Neural cell (in vitro differentiated cells): ENCODE results near the gene N4BP2. TPM values are rescaled to one million over a fixed set of nuclear protein-coding genes. Genes with fewer than 3 reads are reported as not detected.
"Not testable (repeated sequence)": the region's sequence is repeated elsewhere in the genome, so short reads cannot be mapped to it uniquely, and the experiment has no call there.

Source experiments
- H2AFZ ChIP-seq: fragments of 200-600, 300-800 bp; sonication (generic), shearing (Covaris generic); 2 replicates; pipeline ENCODE4 v1.6.0; 2014; ENCODE audit warnings: low read depth, mild to moderate bottlenecking, antibody characterized with exemption, low read length, moderate library complexity
- H3F3A ChIP-seq: fragments of 200-600 bp; shearing (Covaris generic); 2 replicates; pipeline ENCODE4 v1.6.1; 2016; ENCODE audit warnings: mild to moderate bottlenecking, moderate library complexity, mixed read lengths, antibody characterized with exemption, low read length; ENCODE audit not compliant: insufficient read depth, poor library complexity, severe bottlenecking
- H3K27ac ChIP-seq: fragments of 200-600, 300-800 bp; sonication (generic), shearing (Covaris generic); 2 replicates; pipeline ENCODE4 v1.5.1; 2014; ENCODE audit warnings: mild to moderate bottlenecking, low read length, moderate library complexity
- H3K27me3 ChIP-seq: fragments of 300-800, 200-600 bp; sonication (generic), shearing (Covaris generic); 2 replicates; pipeline ENCODE4 v1.6.0; 2014; ENCODE audit warnings: mild to moderate bottlenecking, low read depth, low read length, moderate library complexity; ENCODE audit not compliant: insufficient read depth
- H3K36me3 ChIP-seq: fragments of 300-800, 200-600 bp; sonication (generic), shearing (Covaris generic); 2 replicates; pipeline ENCODE4 v1.5.1; 2014; ENCODE audit warnings: mild to moderate bottlenecking, antibody characterized with exemption, low read length, moderate library complexity; ENCODE audit not compliant: insufficient read depth
- H3K4me2 ChIP-seq: fragments of 300-800, 200-600 bp; sonication (generic), shearing (Covaris generic); 2 replicates; pipeline ENCODE4 v1.6.0; 2014; ENCODE audit warnings: mild to moderate bottlenecking, low read length
- H3K4me3 ChIP-seq: fragments of 300-800, 200-600 bp; sonication (generic), shearing (Covaris generic); 2 replicates; pipeline ENCODE4 v1.5.1; 2014; ENCODE audit warnings: mild to moderate bottlenecking, low read length, moderate library complexity
- H3K79me2 ChIP-seq: fragments of 200-600 bp; shearing (Covaris generic); replicated peaks from 2 replicates; pipeline ENCODE4 v1.6.0; 2014; ENCODE audit warnings: mild to moderate bottlenecking, low read length, moderate library complexity; ENCODE audit not compliant: insufficient read depth
- H3K9ac ChIP-seq: fragments of 300-800, 200-600 bp; sonication (generic), shearing (Covaris generic); 2 replicates; pipeline ENCODE4 v1.6.1; 2016; ENCODE audit warnings: mild to moderate bottlenecking, low read length, mixed read lengths
- H3K9me2 ChIP-seq: fragments of 200-600 bp; shearing (Covaris generic); 2 replicates; pipeline ENCODE4 v1.6.1; 2016; ENCODE audit warnings: mild to moderate bottlenecking, low read length, mixed read lengths; ENCODE audit not compliant: insufficient read depth
- H3K9me3 ChIP-seq: fragments of 200-600, 300-800 bp; sonication (generic), shearing (Covaris generic); 2 replicates; pipeline ENCODE4 v1.6.1; 2016; ENCODE audit warnings: mild to moderate bottlenecking, mixed run types, low read length, moderate library complexity, mixed read lengths
- H4K20me1 ChIP-seq: fragments of 200-600 bp; shearing (Covaris generic); 2 replicates; pipeline ENCODE4 v1.6.1; 2016; ENCODE audit warnings: mild to moderate bottlenecking, mixed run types; ENCODE audit not compliant: insufficient read depth
- EP300 ChIP-seq: fragments of 450-650 bp; conservative IDR thresholded peaks from 2 replicates; pipeline ENCODE4 v1.6.1; 2014; ENCODE audit warnings: antibody characterized with exemption, mild to moderate bottlenecking, moderate library complexity; ENCODE audit not compliant: poor library complexity, severe bottlenecking
- EZH2 ChIP-seq: fragments of 200-600, 300-800 bp; shearing (Covaris generic), sonication (generic); IDR thresholded peaks from 2 replicates; pipeline ENCODE4 v1.6.1; 2014; ENCODE audit warnings: antibody characterized with exemption, low read length, borderline replicate concordance, mild to moderate bottlenecking; ENCODE audit not compliant: insufficient read depth, poor library complexity, severe bottlenecking
- MXI1 ChIP-seq: fragments of 450-650 bp; conservative IDR thresholded peaks from 2 replicates; pipeline ENCODE4 v1.6.1; 2014; ENCODE audit warnings: antibody characterized with exemption, mild to moderate bottlenecking; ENCODE audit not compliant: poor library complexity, severe bottlenecking
- POLR2AphosphoS5 ChIP-seq: IDR thresholded peaks from 2 replicates; pipeline ENCODE4 v1.6.1; 2012
- RAD21 ChIP-seq: fragments of 450-650 bp; conservative IDR thresholded peaks from 2 replicates; pipeline ENCODE4 v1.6.1; 2014; ENCODE audit warnings: antibody characterized with exemption, mild to moderate bottlenecking, moderate library complexity
- SMC3 ChIP-seq: fragments of 450-650 bp; conservative IDR thresholded peaks from 2 replicates; pipeline ENCODE4 v1.6.1; 2014; ENCODE audit warnings: antibody characterized with exemption, mild to moderate bottlenecking, moderate library complexity; ENCODE audit not compliant: poor library complexity
- TAF1 ChIP-seq: IDR thresholded peaks from 2 replicates; pipeline ENCODE4 v1.6.1; 2012; ENCODE audit warnings: low read depth
- polyA plus RNA-seq: library from polyadenylated mRNA; depleted of rRNA; stranded (reverse); fragments of >200 nt; gene quantifications from 2 replicates; pipeline ENCODE4 v1.2.3, GENCODE V29; 2014
- TF ChIP-seq, protein P1 (sequence below): fragments of 450-650 bp; IDR thresholded peaks from 2 replicates; pipeline ENCODE4 v1.5.1; 2014; ENCODE audit warnings: antibody characterized with exemption, mild to moderate bottlenecking, moderate library complexity; ENCODE audit not compliant: poor library complexity, severe bottlenecking
- TF ChIP-seq, protein P2 (sequence below): IDR thresholded peaks from 2 replicates; pipeline ENCODE4 v1.6.1; 2012; ENCODE audit warnings: borderline replicate concordance

The N4BP2 gene
- polyA plus RNA-seq, 1 donor from 2014 or later, result 28.1 TPM

DNA sequence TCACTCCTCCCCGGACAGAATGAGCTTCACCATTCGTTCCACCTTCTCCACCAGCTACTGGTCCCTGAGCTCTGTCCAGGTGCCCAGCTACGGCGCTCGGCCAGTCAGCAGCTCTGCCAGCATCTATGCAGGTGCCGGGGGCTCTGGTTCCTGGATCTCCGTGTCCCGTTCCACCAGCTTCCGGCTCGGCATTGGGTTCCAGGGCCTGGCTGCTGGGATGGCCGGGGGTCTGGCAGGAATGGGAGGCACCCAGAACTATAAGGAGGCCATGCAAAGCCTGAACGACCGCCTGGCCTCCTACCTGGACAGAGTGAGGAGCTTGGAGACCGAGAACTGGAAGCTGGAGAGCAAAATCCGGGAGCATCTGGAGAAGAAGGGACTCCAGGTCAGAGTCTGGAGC is 36.4 kb upstream of the N4BP2 start:
- TF ChIP-seq SMC3 (no peak), POLR2AphosphoS5 (no peak), TAF1 (no peak), MXI1 (no peak), EP300 (no peak), RAD21 (no peak), EZH2 (no peak)
- TF ChIP-seq, protein P1, sequence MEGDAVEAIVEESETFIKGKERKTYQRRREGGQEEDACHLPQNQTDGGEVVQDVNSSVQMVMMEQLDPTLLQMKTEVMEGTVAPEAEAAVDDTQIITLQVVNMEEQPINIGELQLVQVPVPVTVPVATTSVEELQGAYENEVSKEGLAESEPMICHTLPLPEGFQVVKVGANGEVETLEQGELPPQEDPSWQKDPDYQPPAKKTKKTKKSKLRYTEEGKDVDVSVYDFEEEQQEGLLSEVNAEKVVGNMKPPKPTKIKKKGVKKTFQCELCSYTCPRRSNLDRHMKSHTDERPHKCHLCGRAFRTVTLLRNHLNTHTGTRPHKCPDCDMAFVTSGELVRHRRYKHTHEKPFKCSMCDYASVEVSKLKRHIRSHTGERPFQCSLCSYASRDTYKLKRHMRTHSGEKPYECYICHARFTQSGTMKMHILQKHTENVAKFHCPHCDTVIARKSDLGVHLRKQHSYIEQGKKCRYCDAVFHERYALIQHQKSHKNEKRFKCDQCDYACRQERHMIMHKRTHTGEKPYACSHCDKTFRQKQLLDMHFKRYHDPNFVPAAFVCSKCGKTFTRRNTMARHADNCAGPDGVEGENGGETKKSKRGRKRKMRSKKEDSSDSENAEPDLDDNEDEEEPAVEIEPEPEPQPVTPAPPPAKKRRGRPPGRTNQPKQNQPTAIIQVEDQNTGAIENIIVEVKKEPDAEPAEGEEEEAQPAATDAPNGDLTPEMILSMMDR, result no peak
- TF ChIP-seq, protein P2, sequence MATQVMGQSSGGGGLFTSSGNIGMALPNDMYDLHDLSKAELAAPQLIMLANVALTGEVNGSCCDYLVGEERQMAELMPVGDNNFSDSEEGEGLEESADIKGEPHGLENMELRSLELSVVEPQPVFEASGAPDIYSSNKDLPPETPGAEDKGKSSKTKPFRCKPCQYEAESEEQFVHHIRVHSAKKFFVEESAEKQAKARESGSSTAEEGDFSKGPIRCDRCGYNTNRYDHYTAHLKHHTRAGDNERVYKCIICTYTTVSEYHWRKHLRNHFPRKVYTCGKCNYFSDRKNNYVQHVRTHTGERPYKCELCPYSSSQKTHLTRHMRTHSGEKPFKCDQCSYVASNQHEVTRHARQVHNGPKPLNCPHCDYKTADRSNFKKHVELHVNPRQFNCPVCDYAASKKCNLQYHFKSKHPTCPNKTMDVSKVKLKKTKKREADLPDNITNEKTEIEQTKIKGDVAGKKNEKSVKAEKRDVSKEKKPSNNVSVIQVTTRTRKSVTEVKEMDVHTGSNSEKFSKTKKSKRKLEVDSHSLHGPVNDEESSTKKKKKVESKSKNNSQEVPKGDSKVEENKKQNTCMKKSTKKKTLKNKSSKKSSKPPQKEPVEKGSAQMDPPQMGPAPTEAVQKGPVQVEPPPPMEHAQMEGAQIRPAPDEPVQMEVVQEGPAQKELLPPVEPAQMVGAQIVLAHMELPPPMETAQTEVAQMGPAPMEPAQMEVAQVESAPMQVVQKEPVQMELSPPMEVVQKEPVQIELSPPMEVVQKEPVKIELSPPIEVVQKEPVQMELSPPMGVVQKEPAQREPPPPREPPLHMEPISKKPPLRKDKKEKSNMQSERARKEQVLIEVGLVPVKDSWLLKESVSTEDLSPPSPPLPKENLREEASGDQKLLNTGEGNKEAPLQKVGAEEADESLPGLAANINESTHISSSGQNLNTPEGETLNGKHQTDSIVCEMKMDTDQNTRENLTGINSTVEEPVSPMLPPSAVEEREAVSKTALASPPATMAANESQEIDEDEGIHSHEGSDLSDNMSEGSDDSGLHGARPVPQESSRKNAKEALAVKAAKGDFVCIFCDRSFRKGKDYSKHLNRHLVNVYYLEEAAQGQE, result no peak

DNA sequence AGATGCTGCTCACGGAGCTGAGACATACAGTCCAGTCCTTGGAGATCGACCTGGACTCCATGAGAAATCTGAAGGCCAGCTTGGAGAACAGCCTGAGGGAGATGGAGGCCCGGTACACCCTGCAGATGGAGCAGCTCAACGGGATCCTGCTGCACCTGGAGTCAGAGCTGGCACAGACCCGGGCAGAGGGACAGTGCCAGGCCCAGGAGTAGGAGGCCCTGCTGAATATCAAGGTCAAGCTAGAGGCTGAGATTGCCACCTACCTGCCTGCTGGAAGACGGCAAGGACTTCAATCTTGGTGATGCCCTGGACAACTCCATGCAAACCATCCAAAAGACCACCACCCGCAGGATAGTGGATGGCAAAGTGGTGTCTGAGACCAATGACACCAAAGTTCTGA is 35.5 kb upstream of the N4BP2 start:
- not testable (repeated sequence) for H3K9ac ChIP-seq, H3K27me3 ChIP-seq, H3F3A ChIP-seq, H3K27ac ChIP-seq, H3K9me3 ChIP-seq, H3K9me2 ChIP-seq, H3K4me3 ChIP-seq, H3K79me2 ChIP-seq, H2AFZ ChIP-seq, H3K4me2 ChIP-seq, H3K36me3 ChIP-seq, H4K20me1 ChIP-seq

More for the DNA sequence above, 36.4 kb upstream of the N4BP2 start:
- Histone ChIP-seq H4K20me1 (no peaks in the 10 kb centered on the region), H3K9me3 (no peaks in the 10 kb centered on the region), H3K9ac (no peak overlapping the region), H3K79me2 (no peaks in the 10 kb centered on the region), H3K27me3 (no peaks in the 10 kb centered on the region), H3K36me3 (no peaks in the 10 kb centered on the region), H3F3A (no peaks in the 10 kb centered on the region), H3K4me3 (no peak overlapping the region), H3K9me2 (no peaks in the 10 kb centered on the region), H3K4me2 (no peak overlapping the region), H2AFZ (no peak overlapping the region), H3K27ac (no peak overlapping the region)

DNA sequence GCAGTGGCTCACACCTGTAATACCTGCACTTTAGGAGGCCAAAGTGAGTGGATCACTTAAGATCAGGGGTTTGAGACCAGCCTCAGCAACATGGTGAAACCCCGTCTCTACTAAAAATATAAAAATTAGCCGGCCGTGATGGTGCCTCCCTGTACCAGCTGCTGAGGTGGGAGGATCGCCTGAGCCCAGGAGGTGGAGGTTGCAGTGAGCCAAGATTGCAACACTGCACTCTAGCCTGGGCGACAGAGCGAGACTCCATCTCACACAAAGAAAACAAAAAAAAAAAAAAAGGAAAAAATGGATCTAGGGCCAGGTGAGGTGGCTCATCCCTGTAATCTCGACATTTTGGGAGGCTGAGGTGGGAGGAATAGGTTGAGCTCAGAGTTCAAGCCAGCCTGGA is 32.6 kb upstream of the N4BP2 start:
- H4K20me1 ChIP-seq, H3K27me3 ChIP-seq, H2AFZ ChIP-seq, H3F3A ChIP-seq, H3K36me3 ChIP-seq, H3K4me2 ChIP-seq, H3K4me3 ChIP-seq, H3K9me3 ChIP-seq, H3K27ac ChIP-seq, H3K9me2 ChIP-seq, H3K79me2 ChIP-seq, H3K9ac ChIP-seq: not testable (repeated sequence)
